K562 (cell line): ENCODE measurements around the gene SAP25. TPM values are rescaled to one million over a fixed set of nuclear protein-coding genes. Genes with fewer than 3 reads are reported as not detected.

Experiments used
- ASH1L ChIP-seq: fragments of 450-650 bp; IDR thresholded peaks from 2 replicates; pipeline ENCODE4 v1.6.1; 2018; ENCODE audit warnings: borderline replicate concordance, mild to moderate bottlenecking, low read depth; ENCODE audit not compliant: partially characterized antibody
- BRCA1 ChIP-seq, 2 experiments: fragments of 450-650 bp in 1 of 2; sonication (generic) in 1 of 2; formaldehyde crosslinking in 1 of 2; IDR thresholded peaks; 2 replicates each; pipeline versions ENCODE4 v1.5.0 to v1.6.1; 2017 to 2020; ENCODE audit warnings: mild to moderate bottlenecking in 1 of 2, missing genetic modification reagents in 1 of 2
- BRD9 ChIP-seq: fragments of 450-650 bp; IDR thresholded peaks from 2 replicates; pipeline ENCODE4 v1.6.1; 2018; ENCODE audit warnings: low read depth; ENCODE audit not compliant: partially characterized antibody
- CBX3 ChIP-seq, 2 experiments: IDR thresholded peaks; 1 replicate in 1 of 2; 2 replicates in 1 of 2; pipeline ENCODE4 v1.6.1; 2012; ENCODE audit warnings: inconsistent platforms in 2 of 2, low read length in 2 of 2, borderline replicate concordance in 1 of 2, control low read depth in 1 of 2
- CHD2 ChIP-seq: IDR thresholded peaks from 2 replicates; pipeline ENCODE4 v1.6.1; 2011; ENCODE audit warnings: low read depth, low read length
- CTCFL ChIP-seq: IDR thresholded peaks from 2 replicates; pipeline ENCODE4 v1.6.1; 2011; ENCODE audit warnings: borderline replicate concordance, low read depth, mild to moderate bottlenecking, moderate library complexity, low read length; ENCODE audit not compliant: insufficient read depth, poor library complexity, severe bottlenecking
- HCFC1 ChIP-seq: IDR thresholded peaks from 2 replicates; pipeline ENCODE4 v1.6.1; 2012; ENCODE audit warnings: low read depth, low read length, improper control_type of control experiment
- HDGF ChIP-seq: fragments of 450-650 bp; IDR thresholded peaks from 2 replicates; pipeline ENCODE4 v1.6.1; 2016
- NR1H2 ChIP-seq: sonication (generic); formaldehyde crosslinking; IDR thresholded peaks from 2 replicates; pipeline ENCODE4 v1.4.0; 2020; ENCODE audit warnings: mild to moderate bottlenecking, missing genetic modification reagents
- NR2C1 ChIP-seq, 2 experiments: fragments of 450-650 bp; IDR thresholded peaks; 2 replicates each; pipeline ENCODE4 v1.6.1; 2017; ENCODE audit warnings: mild to moderate bottlenecking in 2 of 2, antibody characterized with exemption in 1 of 2, inconsistent platforms in 1 of 2, missing compliant biosample characterization in 1 of 2, missing genetic modification characterization in 1 of 2
- POU5F1 ChIP-seq: fragments of 150-350 bp; IDR thresholded peaks from 2 replicates; pipeline ENCODE4 v1.6.1; 2014; ENCODE audit warnings: borderline replicate concordance, low read length, low read depth, mild to moderate bottlenecking; ENCODE audit not compliant: partially characterized antibody
- RBBP5 ChIP-seq: fragments of 200-600 bp; sonication (generic); IDR thresholded peaks from 2 replicates; pipeline ENCODE4 v1.6.1; 2012; ENCODE audit warnings: borderline replicate concordance, mild to moderate bottlenecking, low read length, control low read depth, inconsistent platforms; ENCODE audit not compliant: insufficient read depth, poor library complexity, severe bottlenecking
- SAFB2 ChIP-seq: fragments of 200-400 bp; formaldehyde crosslinking; IDR thresholded peaks from 2 replicates; pipeline ENCODE4 v1.6.1; 2018; ENCODE audit warnings: borderline replicate concordance, low read length, low read depth, moderate library complexity; ENCODE audit not compliant: severe bottlenecking
- SMARCE1 ChIP-seq: fragments of 450-650 bp; IDR thresholded peaks from 2 replicates; pipeline ENCODE4 v1.7.1; 2016; ENCODE audit warnings: mild to moderate bottlenecking
- SNAPC5 ChIP-seq: fragments of 250-450 bp; sonication (Bioruptor Pico); IDR thresholded peaks from 2 replicates; pipeline ENCODE4 v1.8.0; 2021; ENCODE audit warnings: moderate library complexity, mild to moderate bottlenecking, inconsistent platforms
- TAF9B ChIP-seq: fragments of 450-650 bp; IDR thresholded peaks from 2 replicates; pipeline ENCODE4 v1.6.1; 2018; ENCODE audit warnings: mild to moderate bottlenecking; ENCODE audit not compliant: partially characterized antibody
- THRAP3 ChIP-seq: fragments of 450-650 bp; IDR thresholded peaks from 2 replicates; pipeline ENCODE4 v1.6.1; 2016; ENCODE audit warnings: mild to moderate bottlenecking, inconsistent platforms, borderline replicate concordance
- ZEB2 ChIP-seq: fragments of 450-650 bp; IDR thresholded peaks from 2 replicates; pipeline ENCODE4 v1.6.1; 2016
- ZNF354B ChIP-seq: fragments of 250-450 bp; sonication (Bioruptor Pico); IDR thresholded peaks from 2 replicates; pipeline ENCODE4 v1.4.0; 2020
- ZNF445 ChIP-seq: fragments of 250-450 bp; sonication (Bioruptor Pico); IDR thresholded peaks from 2 replicates; pipeline ENCODE4 v1.4.0; 2020; ENCODE audit warnings: low read depth, mild to moderate bottlenecking, moderate library complexity
- polyA plus RNA-seq, 8 experiments: library from polyadenylated mRNA; depleted of rRNA in 4 of 8; stranded (reverse) in 5 of 8; unstranded in 3 of 8; fragments of >200 nt; fragmentation: Nextera tagmentation in 2 of 8; fragmentation: Illumina TruSeq in 1 of 8; extraction: Ambion mirVana in 2 of 8; extraction: Trizol in 1 of 8; gene quantifications; 2 replicates each; pipeline versions ENCODE4 v1.2.1 to v1.2.3, GENCODE V29; 2011 to 2014; ENCODE audit warnings: inconsistent platforms in 1 of 8, missing spikeins in 1 of 8
- total RNA-seq, 7 experiments: library from RNA; depleted of rRNA in 6 of 7; stranded (reverse); fragments of >200 nt in 6 of 7; fragmentation: Illumina TruSeq in 2 of 7; extraction: Trizol in 2 of 7; gene quantifications; 2 replicates each; pipeline versions ENCODE4 v1.2.1 to v1.2.3, GENCODE V29; 2011 to 2021; ENCODE audit warnings: low replicate concordance in 1 of 7
- TF ChIP-seq, protein P1 (sequence below): IDR thresholded peaks from 2 replicates; pipeline ENCODE4 v1.6.1; 2011; ENCODE audit not compliant: insufficient read length; ENCODE audit errors: extremely low read depth
- TF ChIP-seq, protein P2 (sequence below): fragments of 250-450 bp; sonication (Bioruptor Pico); IDR thresholded peaks from 2 replicates; pipeline ENCODE4 v1.8.0; 2021; ENCODE audit warnings: mild to moderate bottlenecking, moderate library complexity

Gene SAP25
- total and polyA plus RNA-seq, 9 of the 15 experiments (the other 6 are each of a cell fraction or from before 2014, with no cell fraction given), result 0.13 to 5.3 (median 0.78) TPM; not detected in 1

GRCh38 chr7:100604028-100604975 lies 30.6 kb upstream of the SAP25 start (continued):
- TF ChIP-seq ZNF354B (CRISPR knock-in tag) (no peak), CTCFL (peak; percentile 99), NR2C1 (IDR thresholded peaks at IDR 0.05) (0 out of 2 replicates have a peak, but pooled peaks have one; percentile 26), NR2C1 (tag; IDR thresholded peaks at IDR 0.05) (no peak), ASH1L (no peak), ZNF445 (CRISPR knock-in tag) (no peak), RBBP5 (peak; percentile 60), HDGF (no peak; the same call in 1 of the 2 replicates), CBX3 (IDR thresholded peaks at IDR 0.05; ENCODE audit: borderline replicate concordance in 1 of 2, low read length in 2 of 2) (no peak), HCFC1 (peak; percentile 39; the same call in 1 of the 2 replicates), BRCA1 (IDR thresholded peaks at IDR 0.05) (no peak), BRCA1 (CRISPR knock-in tag; IDR thresholded peaks at IDR 0.05) (no peak), TAF9B (no peak), SNAPC5 (CRISPR knock-in tag) (no peak), BRD9 (no peak), SMARCE1 (peak; percentile 68; the same call in 1 of the 2 replicates), ZEB2 (0 out of 2 replicates have a peak, but pooled peaks have one; percentile 41), NR1H2 (CRISPR knock-in tag) (peak; percentile 89; the same call in 1 of the 2 replicates), THRAP3 (no peak), POU5F1 (no peak), SAFB2 (no peak), CHD2 (no peak)
- TF ChIP-seq, protein P1, sequence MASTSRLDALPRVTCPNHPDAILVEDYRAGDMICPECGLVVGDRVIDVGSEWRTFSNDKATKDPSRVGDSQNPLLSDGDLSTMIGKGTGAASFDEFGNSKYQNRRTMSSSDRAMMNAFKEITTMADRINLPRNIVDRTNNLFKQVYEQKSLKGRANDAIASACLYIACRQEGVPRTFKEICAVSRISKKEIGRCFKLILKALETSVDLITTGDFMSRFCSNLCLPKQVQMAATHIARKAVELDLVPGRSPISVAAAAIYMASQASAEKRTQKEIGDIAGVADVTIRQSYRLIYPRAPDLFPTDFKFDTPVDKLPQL, result no peak
- TF ChIP-seq, protein P2, sequence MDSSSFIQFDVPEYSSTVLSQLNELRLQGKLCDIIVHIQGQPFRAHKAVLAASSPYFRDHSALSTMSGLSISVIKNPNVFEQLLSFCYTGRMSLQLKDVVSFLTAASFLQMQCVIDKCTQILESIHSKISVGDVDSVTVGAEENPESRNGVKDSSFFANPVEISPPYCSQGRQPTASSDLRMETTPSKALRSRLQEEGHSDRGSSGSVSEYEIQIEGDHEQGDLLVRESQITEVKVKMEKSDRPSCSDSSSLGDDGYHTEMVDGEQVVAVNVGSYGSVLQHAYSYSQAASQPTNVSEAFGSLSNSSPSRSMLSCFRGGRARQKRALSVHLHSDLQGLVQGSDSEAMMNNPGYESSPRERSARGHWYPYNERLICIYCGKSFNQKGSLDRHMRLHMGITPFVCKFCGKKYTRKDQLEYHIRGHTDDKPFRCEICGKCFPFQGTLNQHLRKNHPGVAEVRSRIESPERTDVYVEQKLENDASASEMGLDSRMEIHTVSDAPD (CRISPR knock-in tag), result no peak
